Activated T-helper 1 cell treated with Interleukin-2 at 50 U/mL for 16 hours (primary cell): ENCODE results near the gene WWC1.
"Not testable (repeated sequence)": the region's sequence is repeated elsewhere in the genome, so short reads cannot be mapped to it uniquely, and the experiment has no call there.

Experiments
- DNase-seq: peaks from one replicate; pipeline ENCODE4 v3.0.0-alpha.2; 2020; ENCODE audit warnings: low read depth

Gene WWC1

DNA sequence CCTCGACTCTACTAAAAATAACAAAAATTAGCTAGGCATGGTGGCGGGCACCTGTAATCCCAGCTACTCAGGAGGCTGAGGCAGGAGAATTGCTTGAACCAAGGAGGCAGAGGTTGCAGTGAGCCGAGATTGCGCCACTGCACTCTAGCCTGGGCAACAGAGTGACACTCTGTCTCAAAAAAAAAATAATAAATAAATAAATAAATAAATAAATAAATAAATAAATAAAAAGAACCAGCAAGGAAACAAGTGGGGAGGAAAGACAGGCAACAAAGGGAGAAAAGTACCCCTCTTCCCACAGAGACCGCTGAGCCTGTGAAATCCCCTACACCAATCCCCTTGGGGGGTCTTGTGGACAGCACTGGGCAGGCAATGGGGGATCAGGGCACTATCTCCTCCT, 4.6 kb upstream of the WWC1 start:
- not testable (repeated sequence) for DNase-seq

DNA sequence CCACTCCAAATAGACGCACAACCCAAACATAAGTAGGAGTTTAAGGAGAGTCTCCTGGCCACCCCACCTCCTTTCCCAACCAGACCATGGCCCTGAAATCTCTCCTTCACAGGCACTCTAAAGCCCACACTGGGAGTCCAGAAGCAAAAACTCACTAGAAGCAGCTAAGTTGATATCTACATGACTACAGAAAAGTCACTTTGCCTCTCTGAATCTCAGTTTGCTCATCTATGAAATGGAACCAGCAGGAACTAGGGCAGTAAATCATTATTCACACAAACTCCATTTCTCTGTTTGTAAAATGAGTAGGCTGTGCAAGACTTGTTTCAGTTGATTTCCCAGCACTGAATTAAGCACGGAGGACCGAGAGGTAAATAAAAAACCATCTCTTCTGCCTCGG, 4.1 kb upstream of the WWC1 start:
- no peak for DNase-seq

DNA sequence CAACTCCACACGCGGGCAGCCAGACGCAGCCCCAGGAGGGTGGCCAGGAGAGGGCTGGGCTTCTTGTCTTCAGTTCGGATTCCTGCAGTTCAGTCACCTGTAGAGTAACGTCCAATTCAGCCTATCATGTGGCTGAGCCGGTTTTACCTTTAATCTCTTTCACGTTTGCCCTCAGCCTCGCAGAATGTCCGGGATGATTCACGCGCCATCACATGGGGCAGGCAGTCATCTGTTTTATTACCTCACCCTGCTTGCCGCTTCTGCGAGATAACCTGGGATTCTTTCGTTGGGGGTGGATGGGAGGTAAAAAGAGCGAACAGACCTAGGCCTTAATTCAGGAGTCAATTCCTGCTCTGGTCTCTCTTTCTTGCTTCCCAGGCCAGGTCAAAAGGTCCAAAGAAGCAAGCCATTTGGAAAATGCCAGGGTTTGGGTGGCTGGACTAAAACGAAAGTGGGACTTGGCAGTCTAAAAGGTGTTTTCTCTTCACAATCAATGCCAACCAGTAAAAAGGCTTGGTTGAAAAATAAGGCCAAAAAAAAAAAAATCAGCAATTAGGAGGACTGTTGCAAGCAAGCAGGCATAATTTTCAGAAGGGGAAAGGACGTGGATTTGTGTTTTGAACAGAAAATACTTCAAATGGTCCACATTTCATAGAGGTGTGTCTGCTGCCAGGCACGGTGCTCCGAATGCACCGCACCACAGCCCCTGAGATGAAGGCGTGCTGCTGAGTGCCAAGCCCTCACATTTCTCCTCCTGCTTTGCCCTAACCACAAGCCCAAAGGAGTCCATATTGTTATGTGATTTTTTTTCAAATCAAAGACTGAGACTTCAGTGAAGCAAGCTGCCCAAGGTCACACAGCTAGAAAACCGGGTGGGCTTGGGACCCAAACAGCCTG, 2.8 kb upstream of the WWC1 start:
- DNase-seq: no peak

DNA sequence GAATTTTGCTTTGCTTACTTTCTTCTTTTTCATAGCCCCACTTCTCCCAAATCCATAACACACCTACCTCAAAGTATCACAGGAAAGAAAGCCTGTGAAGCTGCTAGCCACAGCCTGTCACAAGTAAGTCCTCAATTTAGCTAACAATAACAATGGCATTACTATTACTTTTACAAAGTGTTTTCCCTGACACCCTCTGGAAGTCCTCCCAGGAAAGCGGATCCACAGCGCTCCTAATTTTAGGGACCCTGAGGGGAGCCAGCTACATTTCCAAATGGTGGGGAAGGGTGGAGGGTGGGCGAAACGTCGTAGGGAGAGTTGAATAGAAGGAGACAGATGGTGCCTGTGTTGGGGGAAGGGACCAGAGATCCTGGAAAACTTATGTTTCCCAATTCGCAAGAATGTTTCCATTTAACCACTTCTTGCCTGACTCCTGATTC, 523 bp upstream of the WWC1 start:
- DNase-seq: no peak

DNA sequence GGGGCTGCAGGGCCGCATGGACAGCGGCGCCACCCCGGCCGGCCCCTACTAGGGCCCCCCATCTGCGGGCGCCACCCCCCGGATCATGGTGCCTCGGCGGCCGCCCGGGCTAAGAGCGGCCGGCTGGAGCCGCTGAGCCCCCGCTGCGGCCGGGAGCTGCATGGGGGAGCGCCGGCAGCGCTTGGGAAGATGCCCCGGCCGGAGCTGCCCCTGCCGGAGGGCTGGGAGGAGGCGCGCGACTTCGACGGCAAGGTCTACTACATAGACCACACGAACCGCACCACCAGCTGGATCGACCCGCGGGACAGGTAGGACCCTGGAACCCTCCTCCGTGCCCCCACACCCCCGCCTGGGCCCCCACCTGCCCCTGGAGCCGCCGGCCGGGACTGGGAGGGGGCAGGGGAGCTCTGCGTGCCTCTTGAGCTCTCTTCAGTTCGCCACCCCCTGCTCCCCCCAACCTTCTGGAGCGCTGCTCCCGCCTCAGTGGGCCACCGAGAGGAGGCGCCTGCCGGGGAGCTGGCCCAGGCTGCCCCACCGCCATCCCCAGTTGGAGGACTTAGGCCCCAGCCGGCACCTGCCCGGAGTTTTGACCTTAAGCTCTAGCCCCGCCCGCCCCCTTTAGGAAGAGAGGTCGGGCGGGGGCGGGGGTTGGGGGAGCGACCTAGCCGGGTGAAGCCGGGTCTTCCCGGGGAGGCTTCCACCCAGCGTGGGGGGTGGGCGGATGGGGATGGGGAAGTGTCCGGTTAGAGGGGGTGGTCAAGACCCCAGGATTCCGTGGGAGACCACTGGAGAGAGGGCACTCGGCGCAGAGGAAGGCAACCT, 730 bp downstream of the WWC1 start:
- no peak for DNase-seq

DNA sequence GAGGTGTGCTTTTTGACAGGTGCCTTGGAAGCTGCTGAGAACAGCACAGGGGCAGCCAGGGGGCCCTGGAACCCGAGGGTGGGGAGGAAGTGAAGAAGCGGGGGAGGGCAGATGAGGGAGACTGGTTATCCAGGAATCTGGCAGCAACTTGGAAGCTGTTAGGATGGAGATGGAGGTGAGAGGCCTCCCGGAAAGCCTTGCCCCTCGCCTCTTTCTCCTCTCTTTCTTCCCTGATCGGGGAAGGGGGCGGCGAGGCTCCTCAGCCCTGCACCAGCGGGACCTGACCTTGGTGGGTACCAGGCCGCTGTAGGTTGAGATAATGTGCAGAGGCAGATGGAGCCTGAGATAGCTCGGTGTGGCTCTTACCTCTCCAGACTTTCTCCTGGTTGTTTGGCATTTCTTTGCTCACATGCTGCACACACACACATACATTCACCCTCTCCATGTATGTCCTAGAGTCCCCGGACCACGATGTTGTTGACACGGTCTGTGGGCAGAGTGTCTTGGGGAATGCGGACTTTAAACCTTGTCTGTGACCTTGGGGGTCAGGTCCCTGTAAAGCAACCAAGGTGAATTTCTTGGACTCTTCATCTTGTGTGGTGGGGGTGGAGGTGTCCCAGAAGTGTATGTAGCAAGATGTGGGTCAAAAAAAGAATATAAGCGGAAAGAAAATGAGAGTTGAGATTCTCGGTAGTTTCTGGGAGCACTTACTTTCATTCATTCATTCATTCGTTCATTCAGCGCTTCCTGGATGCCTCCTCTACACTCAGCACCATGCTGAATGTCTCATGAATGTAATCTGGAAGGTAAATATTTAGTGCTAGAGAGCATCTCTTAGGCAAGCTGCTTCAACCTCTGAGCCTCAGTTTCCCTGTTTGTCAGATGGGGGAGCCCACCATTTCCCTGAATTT, 1.6 kb downstream of the WWC1 start:
- no peak for DNase-seq

DNA sequence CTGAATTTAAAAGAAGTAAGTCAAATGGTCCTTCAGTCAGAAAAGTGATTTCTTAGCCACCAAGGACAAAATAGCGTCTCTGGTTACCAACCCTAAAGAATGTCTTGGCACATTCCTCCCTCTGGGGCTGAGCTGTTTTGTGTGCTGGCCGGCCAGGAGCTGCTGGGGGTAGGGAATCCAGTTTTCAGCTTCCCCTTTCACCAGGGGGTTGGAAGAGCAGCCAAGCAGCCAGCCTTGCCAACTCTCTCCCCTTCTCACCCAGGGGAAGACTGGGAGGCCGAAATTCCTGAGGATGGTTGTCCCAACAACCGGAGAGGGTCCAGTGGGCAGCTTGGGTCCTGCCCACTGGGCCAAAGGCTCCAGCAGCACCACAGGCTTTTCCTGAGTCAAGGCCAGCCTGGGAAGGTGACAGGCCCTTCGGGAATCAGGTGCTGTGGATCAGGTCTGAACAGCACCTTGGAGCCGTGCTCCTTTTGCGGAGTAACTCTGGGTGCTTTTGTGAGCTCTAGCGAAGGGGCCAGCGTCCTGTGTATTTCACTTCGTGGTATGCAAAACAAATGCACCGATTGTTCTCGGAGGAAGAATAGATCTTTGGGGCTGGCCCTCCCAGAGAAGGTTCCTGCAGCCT, 4.2 kb downstream of the WWC1 start:
- no peak for DNase-seq

DNA sequence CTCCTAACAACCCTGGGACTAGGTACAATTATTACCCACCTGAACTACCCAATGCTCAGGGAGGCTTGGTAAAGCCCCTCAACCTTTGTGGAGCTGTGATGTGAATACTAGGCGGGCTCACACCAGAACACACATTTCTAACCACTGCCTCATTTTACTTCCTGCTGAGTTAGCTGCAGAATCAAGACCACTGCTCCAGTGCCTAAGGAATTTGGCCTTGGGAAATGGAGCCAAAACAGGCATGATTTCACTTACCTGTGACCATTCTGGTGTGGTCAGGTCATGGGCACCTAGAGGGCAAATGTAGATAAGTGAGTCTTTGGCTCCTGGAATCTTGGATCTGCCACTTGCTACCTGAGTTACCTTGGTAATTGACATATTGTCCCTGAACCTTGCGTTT, 5.2 kb downstream of the WWC1 start:
- no peak for DNase-seq

DNA sequence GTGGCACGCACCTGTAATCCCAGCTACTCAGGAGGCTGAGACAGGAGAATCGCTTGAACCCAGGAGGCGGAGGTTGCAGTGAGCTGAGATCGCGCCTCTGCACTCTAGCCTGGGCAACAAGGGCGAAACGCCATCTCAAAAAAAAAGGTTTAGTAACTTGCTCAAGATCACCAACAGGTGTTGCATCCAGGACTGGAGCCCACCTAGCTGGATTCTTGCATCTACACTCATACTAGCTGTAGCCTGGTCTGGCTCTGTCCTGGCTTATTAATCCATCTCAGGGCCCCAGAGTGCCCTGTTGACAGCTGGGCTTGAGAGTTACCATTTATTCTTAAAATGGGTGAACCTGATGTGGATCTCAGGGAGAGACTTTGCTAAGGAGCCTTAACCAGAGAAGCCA, 7.5 kb downstream of the WWC1 start:
- DNase-seq: no peak

DNA sequence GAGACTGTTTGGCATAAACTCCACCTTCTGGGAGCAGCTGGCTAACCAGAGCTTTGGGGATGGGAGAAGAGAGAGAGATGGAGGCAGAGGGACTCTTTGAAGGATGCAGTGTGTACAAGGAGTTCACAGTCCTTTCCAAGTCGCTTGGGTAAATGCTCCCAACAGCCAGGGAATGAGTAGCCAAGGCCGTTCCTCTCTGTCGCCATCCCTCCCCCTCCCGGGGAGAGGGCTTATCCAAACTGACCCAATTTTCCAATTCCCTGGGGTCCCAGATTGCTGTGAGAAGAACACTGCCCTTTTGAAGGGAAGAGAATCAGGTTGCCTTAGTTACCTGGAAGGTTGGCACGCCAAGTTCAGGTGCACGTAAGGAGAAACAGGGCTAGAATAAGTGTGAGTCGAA, 7.9 kb downstream of the WWC1 start:
- DNase-seq: no peak

DNA sequence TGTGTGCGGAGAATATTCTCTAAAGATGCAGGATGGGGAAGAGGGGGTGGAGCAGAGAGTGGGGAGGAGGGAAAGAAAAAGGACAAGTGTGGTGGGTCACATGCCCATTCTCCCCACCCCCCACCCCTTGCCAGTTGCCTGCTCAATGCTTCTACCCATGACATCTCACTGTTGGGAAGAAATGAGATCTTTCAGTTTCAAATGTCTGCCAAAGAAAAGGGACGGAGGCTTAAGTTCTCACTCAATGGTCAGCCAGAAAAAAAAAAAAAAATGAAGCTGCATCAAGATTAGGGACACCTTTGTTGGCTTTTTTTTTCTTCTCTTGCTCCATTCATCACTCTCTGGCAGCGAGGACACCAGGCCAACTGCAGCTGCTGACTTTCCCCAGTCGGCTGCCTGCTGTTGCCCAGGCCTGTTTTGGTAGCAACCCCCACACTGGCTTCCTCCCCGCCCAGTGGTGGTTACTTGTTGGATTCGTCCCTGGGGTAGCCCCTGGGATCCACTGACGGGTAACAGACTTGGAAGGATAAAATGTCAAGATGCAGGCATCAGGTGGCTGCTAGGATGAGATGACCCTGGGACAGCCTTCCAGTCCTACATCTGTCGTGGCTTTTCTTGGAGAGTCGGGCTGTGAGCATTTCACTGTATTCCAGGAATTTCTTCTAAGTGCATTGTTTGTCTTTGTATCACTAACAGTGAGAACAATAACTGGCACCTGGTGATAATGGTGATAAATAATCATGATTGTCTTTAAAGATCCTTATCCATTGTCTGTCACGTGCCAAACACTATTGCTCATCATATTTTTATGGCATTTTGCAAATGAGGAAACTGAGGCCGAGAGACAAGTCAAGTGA, 9.1 kb downstream of the WWC1 start:
- no peak for DNase-seq

DNA sequence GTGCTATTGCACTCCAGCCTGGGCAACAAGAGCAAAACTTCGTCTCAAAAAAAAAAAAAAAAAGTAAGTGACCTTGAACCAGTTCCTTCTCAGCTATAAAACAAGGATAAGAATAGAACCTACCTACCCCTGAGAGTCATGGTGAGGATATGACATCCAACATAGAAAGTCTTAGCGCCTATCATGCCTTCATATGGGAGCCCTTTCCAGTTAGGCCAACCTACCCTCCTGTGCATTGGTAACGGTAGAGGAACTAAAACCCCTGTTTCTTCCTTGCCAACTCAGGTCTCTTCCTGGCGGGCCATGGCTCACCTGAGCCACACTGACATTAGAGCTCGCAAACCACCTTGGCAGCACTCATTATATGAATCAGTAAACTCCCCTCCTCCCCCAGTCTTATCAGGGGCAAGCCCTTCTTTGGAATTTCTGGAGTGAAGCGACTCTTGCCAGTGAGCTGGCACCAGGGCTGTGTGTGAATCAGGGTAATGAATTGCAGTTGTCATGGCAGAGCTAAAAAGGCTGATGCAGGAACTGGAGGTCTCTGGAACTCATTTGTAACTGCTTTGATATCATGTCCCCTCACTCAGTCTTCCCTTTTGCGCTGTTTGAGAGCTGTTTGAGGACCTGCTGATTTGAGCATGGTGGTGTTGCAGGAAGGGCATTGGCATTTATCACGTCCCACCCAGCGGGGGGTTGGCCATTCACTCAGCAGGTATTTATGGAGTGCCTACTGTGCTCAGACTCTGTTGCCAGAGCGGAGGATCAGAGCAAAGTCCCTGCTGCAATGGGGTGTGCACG, 10.3 kb downstream of the WWC1 start:
- DNase-seq: no peak

DNA sequence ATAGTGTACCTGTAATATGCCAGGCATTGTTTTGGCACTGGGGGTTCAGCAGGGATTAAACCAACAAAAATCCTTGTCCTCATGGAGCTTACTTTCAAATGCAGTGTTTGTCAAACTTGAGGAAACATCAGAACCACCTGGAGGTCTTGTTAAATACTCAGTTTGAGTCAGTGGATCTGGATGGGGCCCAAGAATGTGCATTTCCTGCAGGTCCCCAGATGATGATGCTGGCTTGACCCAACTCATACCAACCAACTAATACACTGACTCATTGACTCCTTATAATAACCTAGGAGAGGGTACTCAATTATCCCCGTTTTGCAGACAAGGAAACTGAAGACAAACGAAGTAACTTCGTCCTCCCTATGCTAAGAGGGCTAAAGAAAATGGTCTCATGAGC, 11.3 kb downstream of the WWC1 start:
- no peak for DNase-seq

DNA sequence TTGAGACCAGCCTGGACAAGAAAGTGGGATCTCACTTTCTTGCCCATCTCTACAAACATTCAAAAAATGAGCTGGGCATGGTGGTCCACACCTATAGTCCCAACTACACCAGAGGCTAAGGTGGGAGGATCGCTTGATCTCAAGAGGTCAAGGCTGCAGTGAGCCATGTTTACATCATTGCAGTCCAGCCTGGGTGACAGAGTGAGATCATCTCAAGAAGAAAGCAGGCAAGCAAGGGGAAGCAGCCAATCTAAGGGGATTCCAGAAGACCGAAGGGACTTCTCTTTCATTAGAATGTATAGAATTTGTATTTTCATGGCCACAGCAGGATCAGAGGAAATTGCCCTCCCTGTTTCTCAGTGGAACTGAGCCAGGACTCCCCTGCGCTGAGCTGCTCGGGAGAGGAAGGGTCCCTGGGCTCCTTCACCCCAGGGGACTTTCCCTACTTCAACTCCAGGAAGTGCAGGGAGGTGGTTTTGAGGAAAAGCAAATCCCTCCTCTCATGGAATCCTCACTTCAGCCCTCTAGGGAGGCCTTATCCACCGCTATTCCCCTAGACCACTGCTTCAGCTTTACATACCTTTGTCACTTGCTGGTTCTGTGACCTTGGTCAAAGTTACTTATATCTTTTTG, 12.1 kb downstream of the WWC1 start:
- DNase-seq: no peak

DNA sequence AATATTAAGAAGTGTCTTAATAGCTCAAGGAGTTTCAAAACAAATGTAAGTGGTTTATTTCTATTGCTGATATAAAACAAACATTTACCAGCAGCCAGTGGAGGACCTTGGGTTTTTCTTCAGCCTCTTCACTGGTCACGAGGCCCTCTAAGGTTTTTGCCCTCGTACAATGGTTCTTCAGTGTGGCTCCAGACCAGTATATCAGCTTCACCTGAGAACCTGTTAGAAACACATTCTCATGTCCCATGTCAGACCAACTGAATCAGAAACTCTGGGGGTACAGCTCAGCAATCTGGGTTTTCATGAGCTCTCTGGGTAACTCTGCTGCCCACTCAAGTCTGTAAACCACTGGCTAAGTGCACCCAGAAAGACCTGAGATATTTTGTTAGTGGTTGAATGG, 12.9 kb downstream of the WWC1 start:
- DNase-seq: no peak

DNA sequence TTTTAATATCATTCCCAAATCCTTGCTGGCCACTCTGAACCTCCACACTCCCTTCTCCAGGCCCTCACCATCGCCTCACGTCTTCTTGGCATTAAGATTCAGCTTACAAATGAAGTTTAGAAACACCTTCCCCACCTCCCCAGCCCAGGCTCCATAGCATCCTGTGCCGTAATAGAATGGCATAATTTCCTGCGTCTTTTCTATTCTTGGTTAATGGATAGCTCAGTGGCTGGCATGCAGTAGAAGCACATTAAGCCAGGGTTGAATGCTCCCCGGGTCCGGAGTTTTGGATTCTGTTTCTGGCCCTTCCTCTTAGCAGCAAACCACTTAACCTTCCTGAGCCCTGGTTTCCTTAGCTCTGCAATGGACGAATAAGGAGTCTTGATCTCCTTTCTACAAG, 13.8 kb downstream of the WWC1 start:
- DNase-seq: no peak

DNA sequence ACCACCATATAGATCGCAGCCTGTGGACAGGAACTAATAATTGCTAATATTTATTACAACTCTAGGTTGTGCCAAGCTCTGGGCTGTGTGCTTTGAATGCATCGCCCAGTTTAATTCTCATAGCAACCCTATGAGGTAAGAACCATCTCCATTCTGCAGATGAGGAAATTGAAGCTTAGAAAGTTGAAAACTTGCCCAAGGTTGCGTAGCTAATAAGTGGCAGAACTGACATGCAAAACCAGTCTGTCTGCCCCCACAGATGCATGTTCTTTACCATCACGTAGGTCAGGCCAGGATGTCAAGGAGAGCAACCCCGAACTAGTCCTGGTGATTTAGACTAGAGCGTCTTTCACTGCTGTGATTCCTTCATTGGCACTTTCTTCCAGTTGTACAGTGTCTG, 15.6 kb downstream of the WWC1 start:
- DNase-seq: no peak

DNA sequence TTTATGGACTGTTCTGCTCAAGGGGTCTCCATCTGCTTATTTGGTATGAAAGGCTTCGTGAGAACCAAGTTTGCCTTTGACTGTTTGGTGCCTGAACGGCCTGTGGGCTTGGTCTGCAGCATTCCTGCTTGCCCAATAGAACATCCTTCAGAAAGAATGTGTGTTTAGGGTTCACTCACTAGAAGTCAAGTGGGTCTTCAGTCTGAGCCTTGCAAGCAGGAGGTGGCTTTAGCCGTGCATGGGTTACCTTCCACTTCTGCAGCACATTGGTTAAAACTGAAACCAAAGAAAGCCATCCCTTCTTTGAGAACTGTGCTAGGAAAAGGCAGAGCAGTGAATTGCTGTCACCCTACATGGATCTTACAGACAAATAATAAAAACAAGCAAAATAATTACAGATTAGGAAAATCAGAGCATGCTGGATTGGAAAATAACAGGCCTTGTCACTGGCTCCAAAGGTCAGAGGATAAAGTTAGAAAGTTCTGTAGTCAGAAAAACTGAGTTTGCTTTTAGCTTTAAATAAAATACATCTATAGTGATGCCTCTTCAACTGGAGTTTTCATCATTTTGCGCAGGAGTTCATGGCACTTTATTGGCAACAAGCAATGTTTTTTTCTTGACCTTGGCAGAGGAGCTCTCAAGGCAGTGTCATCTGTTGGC, 16.6 kb downstream of the WWC1 start:
- DNase-seq: no peak
